Measurements from ENCODE around the gene MARK3.

Gene MARK3

DNA sequence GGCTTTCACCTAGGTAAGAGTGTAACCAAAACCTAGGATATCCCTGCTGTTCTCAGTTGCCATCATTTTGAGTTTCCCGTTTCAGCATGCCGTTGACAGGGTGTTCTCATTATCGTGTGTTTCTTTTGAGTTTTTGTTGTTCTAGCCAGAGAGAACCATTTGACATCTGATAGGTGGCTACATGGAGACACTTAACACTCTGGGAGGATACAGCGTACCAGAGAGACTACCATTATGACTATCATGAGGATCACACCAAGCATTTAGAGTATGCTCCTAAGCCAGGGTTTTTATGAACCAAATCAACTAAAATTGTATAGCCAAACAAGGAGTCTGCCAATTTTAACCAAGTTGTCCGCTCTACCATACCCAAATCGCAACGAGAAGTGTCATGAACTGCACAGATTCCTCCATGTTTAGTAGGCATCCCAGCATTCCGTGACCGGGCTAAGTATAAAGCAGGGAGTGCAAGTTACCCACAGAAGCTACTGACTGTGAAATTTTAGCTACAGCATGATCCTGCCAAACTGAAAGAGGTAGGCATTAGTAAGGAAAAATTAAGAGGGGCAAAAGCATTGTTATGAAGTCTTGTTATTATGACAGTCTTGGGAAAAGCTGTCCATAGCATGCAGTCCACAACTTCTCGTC is 48.8 kb downstream of the MARK3 start:
- no peak for DNase-seq (ENCODE audit: low read depth in 2 of 3, low spot score in 2 of 3)

DNA sequence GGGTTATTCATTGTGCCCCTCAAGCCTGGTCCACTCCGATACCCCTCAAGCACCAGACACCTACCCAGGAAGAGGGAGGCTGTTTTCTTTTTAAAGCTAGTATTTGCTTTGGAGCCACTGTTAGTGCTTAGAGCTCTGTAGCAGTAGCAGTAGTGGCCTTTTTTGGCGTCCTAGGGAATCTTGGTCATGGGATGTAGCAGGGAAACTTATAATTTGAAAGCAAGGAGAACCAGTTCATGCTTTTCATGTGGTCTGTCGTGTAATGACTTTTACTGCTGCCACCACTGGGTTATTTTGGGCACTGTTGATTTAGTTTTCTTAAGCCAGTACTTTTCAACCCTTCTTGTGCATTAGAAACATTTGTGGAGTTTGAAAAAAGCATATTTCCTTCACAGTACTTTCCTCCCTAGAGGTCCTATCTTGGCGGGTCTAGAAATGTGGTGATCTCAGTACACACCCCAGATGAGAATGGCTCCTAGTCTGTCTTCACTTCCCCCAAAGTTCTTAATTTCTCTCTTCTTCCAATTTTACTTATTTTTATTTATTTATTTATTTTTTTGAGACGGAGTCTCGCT is 49.7 kb downstream of the MARK3 start:
- DNase-seq (ENCODE audit: low read depth in 2 of 3, low spot score in 2 of 3) = no peak

GRCh38 chr14:103436533-103436932 is 51.3 kb downstream of the MARK3 start:
- no peak for DNase-seq (ENCODE audit: low read depth in 2 of 3, low spot score in 2 of 3)

DNA sequence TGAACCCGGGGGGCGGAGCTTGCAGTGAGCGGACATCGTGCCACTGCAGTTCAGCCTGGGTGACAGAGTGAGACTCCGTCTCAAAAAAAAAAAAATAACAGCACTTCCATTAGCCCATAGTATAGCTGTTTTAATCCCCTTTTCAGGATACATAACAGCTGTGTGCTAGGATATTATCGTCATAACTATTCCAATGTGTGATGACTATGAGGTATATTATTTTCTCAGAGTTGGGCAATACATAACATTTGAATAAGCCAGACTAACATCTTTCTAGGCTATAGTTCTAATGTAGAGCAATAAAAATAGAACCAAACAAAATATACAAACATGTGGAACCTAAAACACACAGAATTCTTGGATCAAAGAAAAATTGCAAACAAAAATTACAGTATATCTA is 57.1 kb downstream of the MARK3 start:
- no peak for DNase-seq (ENCODE audit: low read depth in 2 of 3, low spot score in 2 of 3)

GRCh38 chr14:103443111-103443510 is 57.9 kb downstream of the MARK3 start:
- no peak for DNase-seq (ENCODE audit: low read depth in 2 of 3, low spot score in 2 of 3)

DNA sequence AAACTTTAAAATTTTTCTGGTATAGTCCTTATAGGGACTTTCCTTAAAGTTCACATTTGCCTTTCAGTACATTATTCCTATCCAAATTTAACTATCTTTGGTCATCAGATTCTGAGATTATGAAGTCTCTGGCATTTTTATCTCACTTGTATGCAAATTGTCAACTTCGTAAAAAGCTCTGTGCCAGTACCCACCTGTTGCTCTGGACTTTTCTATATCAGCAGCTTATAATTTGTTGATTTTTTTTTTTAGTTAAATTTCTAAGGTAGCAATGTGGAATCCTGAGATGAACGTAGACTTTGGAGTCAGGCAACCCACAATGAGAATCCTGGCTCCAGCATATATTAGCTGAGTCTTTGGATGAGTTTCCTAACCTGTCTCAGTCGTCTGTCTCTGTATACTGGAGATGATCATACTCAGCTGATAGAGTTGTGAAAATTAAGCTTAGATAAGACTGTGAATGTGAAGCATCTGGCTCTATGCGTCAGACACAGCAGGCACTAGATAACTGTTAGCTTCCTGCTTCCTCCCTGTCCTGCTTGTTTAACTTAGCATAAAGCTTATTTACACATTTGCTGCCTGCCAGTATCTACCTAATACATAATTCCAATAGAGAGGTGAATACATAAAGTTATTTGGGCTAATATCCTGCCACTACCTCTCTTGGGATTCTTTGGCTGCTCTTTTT is 59.8 kb downstream of the MARK3 start:
- DNase-seq (ENCODE audit: low read depth in 2 of 3, low spot score in 2 of 3) = no peak

DNA sequence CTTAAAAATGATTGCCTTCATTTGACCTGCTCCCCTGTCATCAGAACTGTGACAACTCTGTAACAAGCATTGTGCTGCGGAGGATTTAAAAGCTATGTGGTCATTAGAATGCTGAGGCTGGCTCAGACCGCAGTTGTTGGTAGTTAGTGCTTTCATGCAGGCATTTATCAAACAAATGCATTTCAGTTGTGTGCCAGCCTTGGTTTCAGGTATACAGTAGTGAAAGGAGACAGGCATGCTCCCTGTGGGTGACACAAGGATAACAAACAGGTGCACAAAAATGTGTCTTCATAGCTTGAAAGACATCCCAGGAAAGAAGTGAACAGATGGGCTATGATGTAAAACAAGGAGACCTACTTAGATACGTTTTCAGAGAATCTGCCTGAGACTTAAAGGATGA is 60.6 kb downstream of the MARK3 start:
- DNase-seq (ENCODE audit: low read depth in 2 of 3, low spot score in 2 of 3) = no peak

DNA sequence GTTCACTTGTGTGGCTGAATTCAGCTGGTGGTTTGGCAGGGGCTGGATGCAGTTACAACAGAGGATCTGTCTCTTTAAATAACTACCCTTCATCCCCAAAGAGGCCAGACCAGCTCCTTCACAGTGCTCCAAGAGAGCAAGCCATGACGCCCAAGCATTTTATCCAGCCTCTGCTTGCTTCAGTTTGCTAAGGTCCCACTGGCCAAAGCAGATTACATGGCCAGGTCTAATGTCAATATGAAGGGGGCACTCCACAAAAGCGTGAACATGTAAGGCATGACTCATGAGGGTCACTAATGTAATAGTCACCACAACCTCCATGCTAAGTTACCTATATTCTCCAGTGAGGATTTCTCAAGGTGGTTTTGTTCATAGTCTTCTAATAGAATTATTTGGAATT is 62.9 kb downstream of the MARK3 start:
- no peak for DNase-seq (ENCODE audit: low read depth in 2 of 3, low spot score in 2 of 3)

DNA sequence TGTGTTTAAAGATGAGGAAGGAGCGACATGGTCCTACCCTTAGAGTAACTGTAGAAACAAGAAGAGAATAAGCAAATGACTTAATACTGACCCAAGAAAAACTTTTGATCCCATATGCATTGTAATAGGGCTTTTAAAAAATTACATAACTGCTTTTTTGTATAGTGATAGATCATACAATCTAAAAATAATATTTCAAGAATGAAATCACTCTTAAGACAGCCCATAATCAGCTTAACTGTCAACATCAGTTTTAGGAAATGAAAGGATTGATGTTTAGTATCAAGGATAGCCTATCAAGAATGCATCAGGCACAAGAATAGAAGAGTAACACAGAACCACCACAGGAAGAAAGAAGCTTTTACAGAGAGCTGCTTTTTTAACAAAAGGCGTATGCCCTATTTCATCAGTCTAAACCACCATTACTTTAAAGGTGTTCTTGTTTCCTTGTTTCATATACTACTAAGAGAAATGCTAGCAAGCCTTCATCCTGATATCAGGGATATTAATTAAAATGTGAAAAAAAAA is 64.5 kb downstream of the MARK3 start:
- DNase-seq (ENCODE audit: low read depth in 2 of 3, low spot score in 2 of 3) = no peak

DNA sequence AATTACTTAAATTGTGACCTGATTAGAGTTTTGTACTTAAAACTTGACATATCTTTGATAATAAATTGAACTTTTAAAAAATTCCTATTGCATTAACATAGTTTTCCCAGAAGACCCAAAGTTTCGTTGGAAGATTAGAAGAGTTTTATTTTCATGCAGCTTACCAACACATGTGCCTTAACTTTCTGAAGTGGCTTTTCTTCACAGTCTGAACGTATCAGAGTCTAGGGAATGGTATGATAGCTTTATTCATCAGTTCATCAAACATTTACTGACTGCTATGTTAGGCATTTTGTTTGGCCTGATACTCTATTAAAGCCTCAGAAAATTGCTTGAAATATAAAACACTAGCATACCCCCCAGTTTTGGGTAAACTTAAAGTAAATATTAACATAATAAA is 65.2 kb downstream of the MARK3 start:
- DNase-seq (ENCODE audit: low read depth in 2 of 3, low spot score in 2 of 3) = no peak

- DNase-seq (ENCODE audit: low read depth in 2 of 3, low spot score in 2 of 3) = no peak
Measured at GRCh38 chr14:103451401-103451800, 66.2 kb downstream of the MARK3 start.

DNA sequence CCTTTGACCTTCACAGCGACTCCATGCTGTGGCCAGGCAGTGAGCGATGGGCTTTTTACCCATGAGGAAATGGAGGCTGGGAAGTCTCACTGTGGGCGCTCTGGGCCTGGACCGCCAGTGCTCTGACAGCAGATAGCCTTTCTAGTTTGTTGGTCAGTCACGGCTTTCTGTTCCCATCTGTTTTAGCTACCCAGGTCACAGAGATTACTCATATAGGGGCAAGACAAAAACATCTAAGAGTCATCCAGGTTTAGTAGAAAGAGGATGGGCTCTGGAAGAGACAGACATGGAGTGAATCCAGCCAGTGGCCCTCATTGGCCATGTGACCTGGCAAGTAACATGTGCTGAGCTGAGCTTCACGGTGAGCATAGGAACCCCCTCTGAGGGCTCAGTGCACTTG is 68.6 kb downstream of the MARK3 start:
- no peak for DNase-seq (ENCODE audit: low read depth in 2 of 3, low spot score in 2 of 3)

GRCh38 chr14:103456167-103456835 is 71.1 kb downstream of the MARK3 start:
- DNase-seq (ENCODE audit: low read depth in 2 of 3, low spot score in 2 of 3) = no peak

DNA sequence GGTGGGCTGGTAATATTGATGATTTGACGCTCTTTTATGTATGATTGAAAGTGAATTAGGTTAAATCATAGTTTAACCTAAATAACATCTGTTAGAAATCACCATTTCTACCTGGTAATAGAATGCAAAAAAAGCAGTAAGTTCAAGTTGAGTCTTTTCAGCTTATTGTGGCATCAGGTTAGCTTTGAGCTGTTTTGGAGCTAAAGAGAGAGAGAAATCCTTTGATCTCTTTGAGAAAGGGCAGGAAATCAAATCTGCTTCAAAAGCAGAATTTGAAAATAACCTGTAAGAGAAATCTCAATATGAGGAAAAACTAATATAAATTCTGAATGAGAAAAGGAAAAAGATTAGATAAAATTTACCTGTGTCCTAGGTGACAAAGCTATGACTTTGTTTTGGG is 75.2 kb downstream of the MARK3 start:
- DNase-seq (ENCODE audit: low read depth in 2 of 3, low spot score in 2 of 3) = no peak

DNA sequence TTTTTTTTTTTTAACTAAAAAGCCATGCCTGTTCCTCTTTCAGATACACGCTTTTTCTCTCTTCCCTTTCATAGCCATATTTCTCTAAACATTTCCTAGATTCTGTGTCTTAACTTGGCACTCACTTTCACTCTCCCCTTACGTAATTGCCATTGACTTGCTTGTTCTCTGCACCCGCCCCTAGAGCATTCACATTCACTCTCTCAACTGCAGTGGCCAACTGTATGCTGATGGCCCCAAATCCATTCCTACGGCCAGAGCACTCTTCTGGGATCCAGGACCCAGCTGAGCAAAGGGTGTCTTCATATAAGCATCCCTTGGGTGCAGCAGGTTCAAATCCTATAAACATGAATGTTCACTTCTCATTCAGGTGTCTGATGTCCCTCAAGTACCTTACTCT is 77.9 kb downstream of the MARK3 start:
- DNase-seq (ENCODE audit: low read depth in 2 of 3, low spot score in 2 of 3) = no peak

GRCh38 chr14:103463851-103464250 is 78.6 kb downstream of the MARK3 start:
- DNase-seq (ENCODE audit: low read depth in 2 of 3, low spot score in 2 of 3) = no peak

- no peak for DNase-seq (ENCODE audit: low read depth in 2 of 3, low spot score in 2 of 3)
Measured at GRCh38 chr14:103472939-103473338, 87.7 kb downstream of the MARK3 start.

DNA sequence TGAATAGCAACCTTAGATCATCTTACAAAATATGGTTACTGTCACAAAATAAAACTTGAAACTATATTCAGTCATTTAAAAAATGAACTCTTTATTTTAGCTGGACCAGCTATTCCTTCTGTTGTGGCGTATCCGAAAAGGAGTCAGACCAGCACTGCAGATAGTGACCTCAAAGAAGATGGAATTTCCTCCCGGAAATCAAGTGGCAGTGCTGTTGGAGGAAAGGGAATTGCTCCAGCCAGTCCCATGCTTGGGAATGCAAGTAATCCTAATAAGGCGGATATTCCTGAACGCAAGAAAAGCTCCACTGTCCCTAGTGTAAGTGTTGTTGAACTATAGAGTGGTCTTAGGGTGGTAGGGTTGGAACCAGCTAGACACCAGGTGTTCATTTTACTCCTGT is 89.7 kb downstream of the MARK3 start:
- no peak for DNase-seq (ENCODE audit: low read depth in 2 of 3, low spot score in 2 of 3)

- no peak for DNase-seq (ENCODE audit: low read depth in 2 of 3, low spot score in 2 of 3)
Measured at GRCh38 chr14:103476065-103476464, 90.8 kb downstream of the MARK3 start.

GRCh38 chr14:103476631-103477030 is 91.4 kb downstream of the MARK3 start:
- no peak for DNase-seq (ENCODE audit: low read depth in 2 of 3, low spot score in 2 of 3)

DNA sequence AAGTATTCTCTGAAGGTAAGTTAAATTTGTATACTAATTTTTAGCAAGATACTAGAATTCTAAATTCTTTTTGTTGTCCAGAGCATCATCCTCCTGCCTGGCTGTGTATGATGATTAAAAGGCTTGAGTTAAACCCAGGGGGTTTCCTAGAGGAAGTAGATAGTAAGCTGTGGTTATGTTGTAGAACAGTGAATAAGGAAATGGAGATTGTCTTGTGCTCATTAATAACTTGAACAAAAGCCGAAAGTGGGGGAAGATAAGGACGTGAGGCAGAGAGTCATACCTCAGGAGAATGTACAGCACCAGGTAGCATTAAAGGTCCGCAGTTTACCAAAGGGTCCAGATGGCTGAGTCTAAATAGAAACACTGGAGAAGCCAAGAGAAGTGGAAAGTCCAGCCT is 95.4 kb downstream of the MARK3 start:
- no peak for DNase-seq (ENCODE audit: low read depth in 2 of 3, low spot score in 2 of 3)

GRCh38 chr14:103483600-103483999 is 98.4 kb downstream of the MARK3 start:
- no peak for DNase-seq (ENCODE audit: low read depth in 2 of 3, low spot score in 2 of 3)

All from activated CD8-positive, alpha-beta memory T cell treated with anti-CD3 and anti-CD28 coated beads for 48 hours (primary cell).